HT-29 (cell line): ENCODE results near the gene UBXN11. TPM values are rescaled to one million over a fixed set of nuclear protein-coding genes. Genes with fewer than 3 reads are reported as not detected.
"Not testable (repeated sequence)": the region's sequence is repeated elsewhere in the genome, so short reads cannot be mapped to it uniquely, and the experiment has no call there.

ENCODE experiments used
- DNase-seq: peaks from one replicate; pipeline ENCODE4 v3.0.0-alpha.2; 2015; ENCODE audit warnings: low spot score
- total RNA-seq: library from RNA; depleted of rRNA; stranded (reverse); fragments of >200 nt; shearing (Covaris generic); gene quantifications from 2 replicates; pipeline ENCODE4 v1.2.3, GENCODE V29; 2014

The UBXN11 gene
- total RNA-seq, 1 experiment from 2014 or later = 26.8 TPM

- no peak for DNase-seq
Measured at GRCh38 chr1:26307363-26307781, 936 bp upstream of the UBXN11 start.

GRCh38 chr1:26305667-26306289, 658 bp downstream of the UBXN11 start:
- no peak for DNase-seq

- DNase-seq = peak; percentile 19
Measured at GRCh38 chr1:26302733-26303405, 3.6 kb downstream of the UBXN11 start.

- DNase-seq = no peak
Measured at GRCh38 chr1:26300578-26301275, 5.7 kb downstream of the UBXN11 start.

GRCh38 chr1:26297791-26298124, 8.7 kb downstream of the UBXN11 start:
- DNase-seq = no peak

GRCh38 chr1:26297057-26297790, 9.2 kb downstream of the UBXN11 start:
- DNase-seq = no peak

GRCh38 chr1:26296340-26297056, 9.9 kb downstream of the UBXN11 start:
- no peak for DNase-seq

- no peak for DNase-seq
Measured at GRCh38 chr1:26295194-26296138, 11.0 kb downstream of the UBXN11 start.

GRCh38 chr1:26293911-26294463, 12.4 kb downstream of the UBXN11 start:
- no peak for DNase-seq

- DNase-seq = not testable (repeated sequence)
Measured at GRCh38 chr1:26292735-26293134, 13.7 kb downstream of the UBXN11 start.

GRCh38 chr1:26291939-26292338, 14.5 kb downstream of the UBXN11 start:
- DNase-seq = no peak

GRCh38 chr1:26291433-26291832, 15.0 kb downstream of the UBXN11 start:
- no peak for DNase-seq

GRCh38 chr1:26290882-26291261, 15.6 kb downstream of the UBXN11 start:
- no peak for DNase-seq

- DNase-seq = no peak
Measured at GRCh38 chr1:26290122-26290881, 16.1 kb downstream of the UBXN11 start.

- DNase-seq = no peak
Measured at GRCh38 chr1:26289158-26290059, 17.0 kb downstream of the UBXN11 start.

- no peak for DNase-seq
Measured at GRCh38 chr1:26288311-26288941, 18.0 kb downstream of the UBXN11 start.

- no peak for DNase-seq
Measured at GRCh38 chr1:26287811-26288210, 18.6 kb downstream of the UBXN11 start.
